D721Med (cell line): ENCODE measurements around the gene MB21D2.
"Not testable (repeated sequence)": the region's sequence is repeated elsewhere in the genome, so short reads cannot be mapped to it uniquely, and the experiment has no call there.

ENCODE experiments used
- DNase-seq: peaks from one replicate; pipeline ENCODE4 v3.0.0; 2011; ENCODE audit warnings: low spot score; ENCODE audit not compliant: insufficient read length
- FAIRE-seq: peaks from 2 replicates; lab custom pipeline; 2011; peaks lifted over from hg19 to GRCh38; lab: Jason Lieb, UNC
- CTCF ChIP-seq: IDR thresholded peaks from 2 replicates; pipeline ENCODE4 v1.5.1; 2012; ENCODE audit warnings: mild to moderate bottlenecking, control low read depth; ENCODE audit not compliant: insufficient read depth; ENCODE audit errors: missing control alignments

MB21D2 gene

GRCh38 chr3:192917404-192918274, at the start of gene MB21D2:
MB21D2 (minus strand) TSS chr3:192917856; CDS start chr3:192917840, 16 bp downstream.
- no peak for TF ChIP-seq CTCF
- DNase-seq, result no peak
- no peak for FAIRE-seq

GRCh38 chr3:192964959-192965719, 47.5 kb upstream of the MB21D2 start:
- DNase-seq, FAIRE-seq: not testable (repeated sequence)

GRCh38 chr3:192959773-192960172, 42.1 kb upstream of the MB21D2 start:
- FAIRE-seq, result no peak
- no peak for DNase-seq
- TF ChIP-seq CTCF, result no peak

GRCh38 chr3:192958219-192958872, 40.7 kb upstream of the MB21D2 start:
- no peak for TF ChIP-seq CTCF
- no peak for FAIRE-seq
- DNase-seq, result no peak

DNA sequence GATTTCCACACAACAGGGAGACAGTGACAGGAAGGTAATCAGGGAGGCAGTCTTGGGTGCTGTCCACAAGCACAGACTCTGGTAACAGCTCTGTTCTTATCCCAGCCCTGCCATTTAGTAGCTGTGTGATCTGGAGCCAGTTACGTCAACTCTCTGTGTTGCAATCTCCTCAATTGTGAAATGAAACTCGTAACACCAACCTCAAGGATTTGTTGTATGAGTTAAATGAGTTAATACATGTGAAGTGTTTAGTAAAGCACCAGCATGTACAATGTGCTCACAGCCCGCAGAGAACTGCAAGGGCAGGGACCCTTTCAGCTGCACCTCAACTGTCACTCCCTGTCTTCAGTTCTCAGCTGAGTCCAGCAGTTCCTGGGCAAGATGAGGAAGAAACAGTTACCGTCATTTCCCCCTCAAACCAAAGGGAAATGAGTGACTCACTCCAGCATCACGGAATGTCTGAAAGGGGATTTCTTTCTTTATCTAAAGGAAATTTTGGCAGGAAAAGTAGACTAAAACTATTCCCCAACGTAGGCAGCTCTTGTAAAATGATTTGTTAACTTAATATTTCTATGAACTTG, 39.9 kb upstream of the MB21D2 start:
- TF ChIP-seq CTCF, result no peak
- FAIRE-seq, result no peak
- DNase-seq, result no peak

DNA sequence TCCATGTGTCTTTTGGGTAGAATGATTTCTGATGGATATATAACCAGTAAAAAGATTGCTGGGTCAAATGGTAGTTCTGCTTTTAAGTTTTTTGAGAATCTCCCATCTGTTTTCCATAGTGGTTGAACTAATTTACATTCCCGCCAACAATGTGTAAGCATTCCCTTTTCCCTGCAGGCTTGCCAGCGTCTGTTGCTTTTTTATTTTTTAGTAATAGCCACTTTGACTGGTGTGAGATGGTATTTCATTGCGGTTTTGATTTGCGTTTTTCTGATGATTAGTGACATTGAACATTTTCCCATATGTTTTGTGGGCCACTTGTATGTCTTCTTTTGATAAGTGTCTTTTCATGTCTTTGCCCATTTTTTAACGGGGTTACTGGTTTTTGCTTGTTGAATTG, 36.3 kb upstream of the MB21D2 start:
- DNase-seq (no peak), FAIRE-seq (no peak)
- no peak for TF ChIP-seq CTCF

DNA sequence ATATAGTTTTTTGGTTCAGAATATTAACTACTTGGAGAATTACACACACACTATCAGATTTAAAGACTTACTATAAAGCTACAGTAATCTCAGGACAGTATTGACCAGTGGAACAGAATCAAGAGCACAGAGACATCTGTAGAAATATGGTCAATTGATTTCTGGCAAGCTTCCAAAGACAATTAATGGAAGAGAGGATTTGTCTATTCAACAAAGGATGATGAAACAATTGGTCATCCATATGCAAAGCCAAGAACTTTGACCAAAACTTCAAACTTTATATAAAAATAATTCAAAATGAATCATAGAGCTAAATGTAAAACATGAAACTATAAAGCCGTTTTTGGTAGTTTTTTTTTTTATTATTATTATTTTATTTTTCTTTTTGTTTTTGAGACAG, 29.8 kb upstream of the MB21D2 start:
- no peak for DNase-seq
- no peak for FAIRE-seq
- TF ChIP-seq CTCF, result no peak
